ENCODE data around the gene ELK1.
"Not testable (repeated sequence)": the region's sequence is repeated elsewhere in the genome, so short reads cannot be mapped to it uniquely, and the experiment has no call there.

The ELK1 gene

GRCh38 chrX:47610511-47610910 is 39.9 kb downstream of the ELK1 start:
- no peak for DNase-seq

- DNase-seq: no peak
Observed at GRCh38 chrX:47608130-47608810, 42.1 kb downstream of the ELK1 start.

GRCh38 chrX:47607091-47607490 is 43.3 kb downstream of the ELK1 start:
- DNase-seq: no peak

DNA sequence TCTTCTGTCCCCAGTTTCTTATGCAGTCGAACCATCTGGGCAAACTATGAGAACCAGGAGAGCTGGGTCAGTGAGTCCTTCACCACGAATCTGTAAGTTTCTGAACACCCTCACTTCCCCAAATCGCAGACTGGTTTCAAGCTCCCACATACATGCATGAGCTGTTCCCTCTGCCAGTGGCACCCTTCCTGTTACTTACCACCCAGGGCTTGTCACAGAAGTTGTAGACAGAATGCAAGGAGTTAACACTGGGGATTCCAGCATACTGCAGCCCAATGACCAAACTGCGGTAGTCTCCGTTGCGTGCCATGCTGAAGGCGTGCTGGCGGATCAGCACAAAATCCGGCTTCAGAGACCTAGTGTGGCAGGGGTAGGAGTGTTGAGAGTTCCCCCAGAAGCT is 45.3 kb downstream of the ELK1 start:
- DNase-seq: no peak

DNA sequence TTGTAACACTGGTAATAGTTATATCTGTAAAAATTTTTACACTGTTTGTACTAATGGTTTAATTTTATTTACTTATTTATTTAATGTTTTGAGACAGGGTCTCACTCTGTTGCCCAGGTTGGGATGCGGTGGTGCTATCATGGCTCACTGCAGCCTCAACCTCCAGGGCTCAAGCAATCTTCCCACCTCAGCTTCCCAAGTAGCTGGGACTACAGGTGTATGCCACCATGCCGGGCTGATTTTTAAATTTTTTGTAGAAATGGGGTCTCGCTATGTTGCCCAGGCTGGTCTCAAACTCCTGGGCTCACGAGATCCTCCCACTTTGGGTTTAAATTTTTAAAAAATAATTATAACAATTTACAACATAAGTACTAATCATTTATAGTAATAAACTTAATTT is 47.2 kb downstream of the ELK1 start:
- not testable (repeated sequence) for DNase-seq

- DNase-seq: no peak
Observed at GRCh38 chrX:47597222-47597621, 53.1 kb downstream of the ELK1 start.

DNA sequence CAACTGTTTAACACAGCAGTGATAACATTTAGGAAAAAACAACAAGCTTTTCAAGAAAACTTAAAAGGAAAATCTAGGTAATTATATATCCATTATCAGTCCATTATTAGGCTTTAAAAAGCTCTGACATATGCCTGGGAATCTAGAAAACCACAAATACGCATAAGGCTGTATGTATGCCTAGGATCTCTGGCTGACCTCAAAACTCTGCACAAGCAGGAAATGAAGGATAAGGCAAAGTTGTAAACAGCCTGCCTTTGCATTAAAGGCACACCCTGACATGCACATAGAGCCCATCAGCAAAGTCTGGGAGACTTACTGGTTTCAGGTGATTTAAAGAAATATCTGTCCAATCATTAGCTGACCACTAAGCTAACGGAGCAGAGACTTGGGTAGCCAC is 54.1 kb downstream of the ELK1 start:
- no peak for DNase-seq

GRCh38 chrX:47595716-47596251 is 54.6 kb downstream of the ELK1 start:
- DNase-seq: no peak

DNA sequence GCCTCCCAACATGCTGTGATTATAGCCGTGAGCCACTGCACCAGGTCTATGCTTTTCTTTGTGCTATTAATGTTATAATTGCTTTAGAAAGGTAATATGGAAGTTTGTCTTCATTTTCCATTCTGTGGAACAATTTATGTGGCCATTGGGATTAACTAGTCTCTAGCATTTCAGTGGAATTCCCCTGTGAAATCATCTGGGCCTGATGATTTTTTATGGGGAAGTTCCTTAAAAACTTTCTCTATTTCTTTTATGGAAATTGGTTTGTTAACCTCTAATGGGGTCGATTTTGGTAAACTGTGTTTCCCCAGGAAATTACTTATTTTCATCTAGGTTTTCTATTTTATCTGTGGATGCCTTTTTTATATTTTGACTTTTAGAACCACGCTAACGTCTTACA is 56.8 kb downstream of the ELK1 start:
- no peak for DNase-seq

DNA sequence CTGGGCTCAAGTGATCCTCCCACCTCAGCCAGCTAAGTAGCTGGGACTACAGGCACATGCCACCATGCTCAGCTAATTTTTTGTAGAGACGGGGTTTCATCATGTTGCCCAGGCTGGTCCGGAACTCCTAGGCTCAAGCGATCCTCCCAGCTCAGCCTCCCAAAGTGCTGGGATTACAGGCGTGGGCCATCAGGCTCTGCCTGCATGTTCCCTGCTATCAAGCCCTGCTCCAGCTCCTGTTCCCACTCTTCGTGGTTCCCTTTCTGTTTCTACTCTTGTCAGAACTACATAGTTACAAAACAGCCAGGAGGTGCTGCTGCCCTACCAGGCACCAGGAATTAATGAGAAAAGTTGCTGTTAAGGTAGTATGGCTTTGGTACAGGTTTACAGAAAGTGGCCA is 59.4 kb downstream of the ELK1 start:
- DNase-seq: no peak

- DNase-seq: no peak
Observed at GRCh38 chrX:47587906-47588735, 62.2 kb downstream of the ELK1 start.

GRCh38 chrX:47587091-47587891 is 63.1 kb downstream of the ELK1 start:
- no peak for DNase-seq

DNA sequence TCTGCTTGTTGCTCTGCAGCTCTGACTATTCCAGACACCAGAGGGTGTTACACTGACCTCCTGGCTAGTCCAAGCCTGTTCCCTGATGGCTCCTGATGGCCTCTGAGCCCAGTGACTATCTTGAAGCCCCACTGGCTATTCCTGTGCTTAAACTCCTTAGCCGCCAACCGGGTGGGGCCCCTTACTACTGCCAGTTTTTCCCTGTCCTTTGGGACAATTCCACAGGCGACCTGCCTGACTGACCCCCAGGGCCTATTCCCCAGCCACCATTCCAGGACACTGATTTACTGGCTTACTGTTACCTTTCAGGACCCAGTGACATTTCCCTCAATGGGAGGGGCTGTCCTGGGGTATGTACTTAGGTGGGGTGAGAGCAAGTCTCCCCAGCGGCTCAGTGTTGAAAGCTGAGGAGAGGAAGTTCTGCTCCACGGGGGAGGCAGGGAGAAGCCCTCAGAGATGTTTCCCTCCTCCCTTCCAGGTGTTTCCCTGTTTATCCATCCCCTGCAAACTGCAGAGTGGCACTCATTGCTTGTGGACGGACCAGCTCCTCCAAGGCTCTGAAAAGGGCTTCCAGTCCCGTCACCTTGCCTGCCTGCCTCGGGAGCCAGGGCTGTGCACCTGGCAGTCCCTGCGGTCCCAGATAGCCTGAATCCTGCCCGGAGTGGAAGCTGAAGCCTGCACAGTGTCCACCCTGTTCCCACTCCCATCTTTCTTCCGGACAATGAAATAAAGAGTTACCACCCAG is 64.1 kb downstream of the ELK1 start:
- DNase-seq: no peak

Data from right forelimb (tissue), 1 donor.